Measurements from ENCODE around the gene KCNJ6.

The KCNJ6 gene

DNA sequence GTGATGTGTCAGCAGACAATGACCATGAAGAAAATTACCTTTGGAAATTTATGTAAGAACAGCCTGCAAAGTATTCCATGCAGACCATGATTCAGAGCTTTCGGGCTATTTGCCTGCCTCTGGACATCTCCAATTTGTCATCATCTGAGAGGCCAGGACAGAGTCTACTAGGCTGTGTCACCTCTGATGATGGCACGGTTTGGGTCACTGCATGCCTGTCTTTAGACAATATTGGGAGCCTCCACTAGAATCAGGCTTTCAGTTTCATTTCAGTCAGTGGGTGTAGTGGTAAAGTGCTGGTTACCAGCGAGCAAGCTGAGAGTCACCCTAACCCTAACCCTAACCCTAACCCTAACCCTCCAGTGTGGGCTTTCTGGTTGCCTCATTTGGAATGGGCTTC lies 80.8 kb downstream of the KCNJ6 start:
- TF ChIP-seq MYC (IDR thresholded peaks at IDR 0.05; ENCODE audit: low read depth, low read length) (no peak), POLR2A (IDR thresholded peaks at IDR 0.05; ENCODE audit: extremely low read depth, insufficient read length) (no peak)
- TF ChIP-seq, protein P1, sequence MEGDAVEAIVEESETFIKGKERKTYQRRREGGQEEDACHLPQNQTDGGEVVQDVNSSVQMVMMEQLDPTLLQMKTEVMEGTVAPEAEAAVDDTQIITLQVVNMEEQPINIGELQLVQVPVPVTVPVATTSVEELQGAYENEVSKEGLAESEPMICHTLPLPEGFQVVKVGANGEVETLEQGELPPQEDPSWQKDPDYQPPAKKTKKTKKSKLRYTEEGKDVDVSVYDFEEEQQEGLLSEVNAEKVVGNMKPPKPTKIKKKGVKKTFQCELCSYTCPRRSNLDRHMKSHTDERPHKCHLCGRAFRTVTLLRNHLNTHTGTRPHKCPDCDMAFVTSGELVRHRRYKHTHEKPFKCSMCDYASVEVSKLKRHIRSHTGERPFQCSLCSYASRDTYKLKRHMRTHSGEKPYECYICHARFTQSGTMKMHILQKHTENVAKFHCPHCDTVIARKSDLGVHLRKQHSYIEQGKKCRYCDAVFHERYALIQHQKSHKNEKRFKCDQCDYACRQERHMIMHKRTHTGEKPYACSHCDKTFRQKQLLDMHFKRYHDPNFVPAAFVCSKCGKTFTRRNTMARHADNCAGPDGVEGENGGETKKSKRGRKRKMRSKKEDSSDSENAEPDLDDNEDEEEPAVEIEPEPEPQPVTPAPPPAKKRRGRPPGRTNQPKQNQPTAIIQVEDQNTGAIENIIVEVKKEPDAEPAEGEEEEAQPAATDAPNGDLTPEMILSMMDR (IDR thresholded peaks at IDR 0.05; ENCODE audit: low read depth, low read length) = no peak
- TF ChIP-seq, protein P2, sequence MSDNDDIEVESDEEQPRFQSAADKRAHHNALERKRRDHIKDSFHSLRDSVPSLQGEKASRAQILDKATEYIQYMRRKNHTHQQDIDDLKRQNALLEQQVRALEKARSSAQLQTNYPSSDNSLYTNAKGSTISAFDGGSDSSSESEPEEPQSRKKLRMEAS (IDR thresholded peaks at IDR 0.05; ENCODE audit: low read depth, low read length) = no peak
- H3K4me3 ChIP-seq (ENCODE audit: low read depth, low read length) = no peak overlapping the region
- DNase-seq (ENCODE audit: low read depth) = no peak

DNA sequence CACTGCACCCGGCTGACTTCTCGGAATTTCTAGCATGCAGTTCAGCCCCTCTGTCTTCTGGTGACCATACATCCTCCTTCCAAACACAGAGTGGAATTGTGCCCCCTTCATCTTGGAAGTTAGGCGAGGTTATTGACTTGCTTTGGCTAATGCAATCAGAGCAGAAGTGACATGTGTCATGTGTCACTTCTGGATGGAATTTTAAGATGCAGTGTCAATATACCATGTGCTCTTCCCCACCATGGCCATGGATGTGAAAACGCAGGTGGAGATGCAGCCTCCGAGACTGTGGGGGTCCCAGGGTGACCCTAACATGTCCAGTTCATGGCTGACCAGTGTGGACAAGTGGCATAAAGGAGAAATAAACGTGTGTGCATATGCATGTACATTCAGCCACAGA lies 83.0 kb downstream of the KCNJ6 start:
- TF ChIP-seq, protein P1 (IDR thresholded peaks at IDR 0.05; ENCODE audit: low read depth, low read length) = no peak
- no peak for TF ChIP-seq MYC (IDR thresholded peaks at IDR 0.05; ENCODE audit: low read depth, low read length)
- no peak for TF ChIP-seq POLR2A (IDR thresholded peaks at IDR 0.05; ENCODE audit: extremely low read depth, insufficient read length)
- TF ChIP-seq, protein P2 (IDR thresholded peaks at IDR 0.05; ENCODE audit: low read depth, low read length) = no peak
- no peak for DNase-seq (ENCODE audit: low read depth)
- no peak overlapping the region for H3K4me3 ChIP-seq (ENCODE audit: low read depth, low read length)

DNA sequence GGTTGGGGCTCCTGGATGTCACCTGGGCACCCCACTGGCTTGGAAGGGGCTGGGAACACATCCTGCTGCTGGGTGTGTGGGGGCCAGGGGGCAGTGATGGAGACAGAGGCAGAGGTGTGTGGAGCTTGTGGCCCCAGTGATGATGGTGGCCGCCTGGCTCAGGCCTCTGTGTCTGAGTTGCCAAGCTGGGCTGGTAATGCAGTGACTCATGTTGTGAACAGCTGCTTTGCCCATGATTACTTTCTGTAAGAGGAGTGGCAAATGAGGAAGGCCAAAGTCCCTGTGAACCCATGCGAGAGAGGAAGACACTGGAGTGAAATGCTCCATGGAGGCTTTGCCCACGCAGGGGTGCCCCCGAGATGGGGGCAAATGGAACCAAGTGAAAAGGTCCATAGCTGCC lies 86.8 kb downstream of the KCNJ6 start:
- H3K4me3 ChIP-seq (ENCODE audit: low read depth, low read length) = no peak overlapping the region
- DNase-seq (ENCODE audit: low read depth) = peak; percentile 15
- TF ChIP-seq, protein P1 (IDR thresholded peaks at IDR 0.05; ENCODE audit: low read depth, low read length) = no peak
- TF ChIP-seq MYC (IDR thresholded peaks at IDR 0.05; ENCODE audit: low read depth, low read length) (no peak), POLR2A (IDR thresholded peaks at IDR 0.05; ENCODE audit: extremely low read depth, insufficient read length) (no peak)
- TF ChIP-seq, protein P2 (IDR thresholded peaks at IDR 0.05; ENCODE audit: low read depth, low read length) = no peak

DNA sequence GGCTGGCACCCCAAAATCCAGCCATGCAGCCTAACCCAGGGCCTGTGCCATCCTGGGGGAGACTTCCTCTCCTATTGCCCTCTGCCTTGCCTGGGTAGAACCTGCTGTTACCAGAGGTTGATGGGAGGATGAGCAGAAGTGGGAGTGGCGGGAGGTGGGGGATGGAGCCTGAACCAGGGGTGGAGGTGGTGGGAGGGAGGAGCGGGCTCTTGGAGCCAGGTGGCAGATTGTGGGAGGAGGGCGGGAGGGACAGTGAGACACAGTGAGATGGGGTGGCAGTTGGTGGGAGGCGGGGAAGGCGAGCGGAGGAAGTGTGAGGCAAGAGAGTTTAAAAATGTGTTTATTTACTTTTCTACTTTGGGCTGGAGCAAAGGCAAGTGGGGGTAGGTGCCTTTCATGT lies 87.3 kb downstream of the KCNJ6 start:
- H3K4me3 ChIP-seq (ENCODE audit: low read depth, low read length) = no peak overlapping the region
- TF ChIP-seq, protein P1 (IDR thresholded peaks at IDR 0.05; ENCODE audit: low read depth, low read length) = no peak
- TF ChIP-seq POLR2A (IDR thresholded peaks at IDR 0.05; ENCODE audit: extremely low read depth, insufficient read length) (no peak), MYC (IDR thresholded peaks at IDR 0.05; ENCODE audit: low read depth, low read length) (no peak)
- TF ChIP-seq, protein P2 (IDR thresholded peaks at IDR 0.05; ENCODE audit: low read depth, low read length) = no peak
- peak; percentile 4 for DNase-seq (ENCODE audit: low read depth)

DNA sequence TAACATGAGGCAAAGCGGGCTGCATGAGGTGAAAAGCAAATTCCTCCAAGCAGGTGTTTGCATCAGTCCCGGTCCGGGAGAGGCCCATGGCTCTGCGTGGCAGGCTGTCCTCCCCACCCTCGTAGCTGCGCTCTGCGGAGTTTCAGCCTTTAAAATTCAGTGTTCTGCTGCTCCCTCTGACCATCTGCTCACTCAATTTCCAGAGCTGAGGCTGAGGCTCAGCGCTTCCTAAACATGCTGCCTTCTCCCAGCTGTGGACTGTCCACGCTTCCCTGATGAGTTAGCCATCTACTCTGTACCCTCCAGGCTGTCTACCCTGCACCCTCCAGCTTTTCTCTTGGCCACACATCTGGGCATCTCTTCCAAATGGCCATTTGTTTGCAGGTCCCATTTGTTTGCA lies 87.7 kb downstream of the KCNJ6 start:
- no peak for DNase-seq (ENCODE audit: low read depth)

More for the DNA sequence above, 87.7 kb downstream of the KCNJ6 start:
- no peak overlapping the region for H3K4me3 ChIP-seq (ENCODE audit: low read depth, low read length)
- TF ChIP-seq MYC (IDR thresholded peaks at IDR 0.05; ENCODE audit: low read depth, low read length) = no peak
- no peak for TF ChIP-seq POLR2A (IDR thresholded peaks at IDR 0.05; ENCODE audit: extremely low read depth, insufficient read length)
- TF ChIP-seq, protein P1 (IDR thresholded peaks at IDR 0.05; ENCODE audit: low read depth, low read length) = no peak
- TF ChIP-seq, protein P2 (IDR thresholded peaks at IDR 0.05; ENCODE audit: low read depth, low read length) = no peak
